ENCODE data around the gene ZIC5.

ZIC5 gene

DNA sequence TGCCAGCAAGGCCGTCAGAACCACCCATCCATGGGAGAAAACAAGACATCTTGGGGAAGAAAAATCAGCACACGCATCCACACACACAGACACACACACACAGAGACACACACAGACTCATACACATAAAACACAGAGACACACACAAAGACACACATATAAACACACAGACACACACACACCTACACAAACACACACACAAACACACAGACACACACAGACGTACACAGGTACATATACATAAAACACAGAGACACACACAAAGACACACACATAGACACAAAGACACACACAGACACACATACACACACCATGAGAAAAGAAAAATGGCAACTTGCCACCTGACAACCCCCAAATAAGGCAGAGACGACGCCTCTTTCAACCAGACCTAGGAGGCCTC lies 40.6 kb downstream of the ZIC5 start:
- no peak for DNase-seq (ENCODE audit: low spot score)

DNA sequence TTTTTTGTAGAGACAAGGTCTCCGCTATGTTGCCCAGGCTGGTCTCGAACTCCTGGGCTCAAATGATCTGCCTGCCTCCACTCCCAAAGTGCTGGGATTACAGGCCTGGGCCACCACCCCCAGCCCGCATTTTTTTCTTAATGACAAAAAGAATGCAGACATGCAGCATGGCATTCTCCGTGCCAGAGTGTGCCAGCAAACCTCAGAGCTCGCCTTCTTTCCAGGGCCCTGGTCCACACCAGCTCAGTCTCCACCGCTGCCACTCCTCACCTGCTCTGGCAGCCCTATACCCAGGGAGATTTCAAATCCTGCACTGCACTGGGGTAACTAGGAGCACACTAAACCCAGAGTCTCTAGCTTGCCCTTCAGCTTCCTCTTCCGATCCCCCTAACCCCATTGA lies 41.7 kb downstream of the ZIC5 start:
- no peak for DNase-seq (ENCODE audit: low spot score)

- no peak for DNase-seq (ENCODE audit: low spot score)
Observed at GRCh38 chr13:99926014-99926731, 45.4 kb downstream of the ZIC5 start.

- no peak for DNase-seq (ENCODE audit: low spot score)
Observed at GRCh38 chr13:99923877-99924582, 47.5 kb downstream of the ZIC5 start.

GRCh38 chr13:99922631-99923404 lies 48.7 kb downstream of the ZIC5 start:
- no peak for DNase-seq (ENCODE audit: low spot score)

- no peak for DNase-seq (ENCODE audit: low spot score)
Observed at GRCh38 chr13:99919132-99919531, 52.4 kb downstream of the ZIC5 start.

- DNase-seq (ENCODE audit: low spot score): peak; percentile 74
Observed at GRCh38 chr13:99916366-99917103, 55.0 kb downstream of the ZIC5 start.

GRCh38 chr13:99913167-99913566 lies 58.4 kb downstream of the ZIC5 start:
- no peak for DNase-seq (ENCODE audit: low spot score)
